ENCODE data around the gene SLC9A3.

The SLC9A3 gene

DNA sequence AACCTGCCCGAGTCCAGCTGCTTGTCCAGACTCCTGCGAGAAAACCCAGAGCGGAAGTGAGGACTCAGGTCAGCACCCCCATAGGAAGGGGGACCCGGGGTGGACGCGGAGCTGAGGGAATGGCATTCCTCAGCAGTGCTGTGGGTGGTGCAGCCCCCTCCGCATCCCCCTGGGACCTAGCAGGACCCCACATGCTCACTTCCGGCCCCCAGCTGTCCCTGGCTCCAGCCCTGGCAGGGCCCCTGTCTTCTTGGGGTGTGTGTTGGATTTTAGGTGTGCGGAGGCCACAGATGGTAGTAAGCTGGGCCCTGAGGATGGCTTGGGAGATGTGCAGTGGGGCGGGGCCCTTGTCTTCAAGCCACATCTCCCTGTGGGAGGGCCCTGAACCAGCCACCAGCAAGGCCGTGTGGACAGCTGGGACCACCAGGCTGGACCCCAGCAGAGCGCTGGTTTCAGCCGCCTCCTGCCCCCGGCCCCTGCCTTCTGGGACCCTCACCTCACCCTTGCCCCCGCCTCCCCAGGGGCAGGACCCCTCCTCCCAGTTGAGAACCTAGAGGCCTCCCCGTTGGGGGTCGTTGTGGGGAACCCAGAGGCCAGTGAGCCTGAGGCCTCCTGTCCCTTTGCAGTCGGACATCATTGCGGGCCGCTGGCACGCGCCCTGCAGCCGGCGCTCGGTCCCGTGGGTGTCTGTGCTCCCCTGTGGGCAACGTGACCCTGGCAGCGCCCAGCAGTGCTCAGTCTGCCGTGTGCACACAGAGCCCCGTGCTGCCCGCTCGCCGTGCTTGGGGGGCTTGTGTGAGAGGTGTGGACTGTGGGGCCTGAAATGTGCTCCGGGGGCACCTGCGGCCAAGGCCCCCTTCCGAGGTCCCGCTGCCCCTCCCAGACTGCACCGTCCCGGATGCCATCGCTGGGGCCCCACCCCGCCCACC lies 10.8 kb upstream of the SLC9A3 start:
- FAIRE-seq = no peak
- no peak for TF ChIP-seq SPI1 (IDR thresholded peaks at IDR 0.05; ENCODE audit: low read depth, low read length)
- TF ChIP-seq POLR2AphosphoS5 (IDR thresholded peaks at IDR 0.05; ENCODE audit: low read depth, low read length) = no peak
- TF ChIP-seq TAF1 (IDR thresholded peaks at IDR 0.05; ENCODE audit: low read depth, low read length) = no peak
- TF ChIP-seq POU2F2 (IDR thresholded peaks at IDR 0.05; ENCODE audit: low read depth, low read length) = no peak
- TF ChIP-seq POLR2A (IDR thresholded peaks at IDR 0.05; ENCODE audit: low read depth, low read length) = no peak
- TF ChIP-seq PAX5 (IDR thresholded peaks at IDR 0.05; ENCODE audit: insufficient read depth, low read length, severe bottlenecking) = no peak
- no peak for DNase-seq (ENCODE audit: insufficient read length, low spot score)

- no peak for TF ChIP-seq PAX5 (IDR thresholded peaks at IDR 0.05; ENCODE audit: insufficient read depth, low read length, severe bottlenecking)
- FAIRE-seq = no peak
- DNase-seq (ENCODE audit: insufficient read length, low spot score) = no peak
Observed at GRCh38 chr5:533955-534742, 9.9 kb upstream of the SLC9A3 start.

GRCh38 chr5:533243-533954 lies 9.2 kb upstream of the SLC9A3 start:
- TF ChIP-seq TAF1 (IDR thresholded peaks at IDR 0.05; ENCODE audit: low read depth, low read length) = no peak
- TF ChIP-seq POU2F2 (IDR thresholded peaks at IDR 0.05; ENCODE audit: low read depth, low read length) = no peak
- TF ChIP-seq POLR2AphosphoS5 (IDR thresholded peaks at IDR 0.05; ENCODE audit: low read depth, low read length) = no peak
- TF ChIP-seq POLR2A (IDR thresholded peaks at IDR 0.05; ENCODE audit: low read depth, low read length) = no peak
- TF ChIP-seq PAX5 (IDR thresholded peaks at IDR 0.05; ENCODE audit: insufficient read depth, low read length, severe bottlenecking) = no peak
- TF ChIP-seq SPI1 (IDR thresholded peaks at IDR 0.05; ENCODE audit: low read depth, low read length) = no peak
- FAIRE-seq (no peak), DNase-seq (ENCODE audit: insufficient read length, low spot score) (no peak)

DNA sequence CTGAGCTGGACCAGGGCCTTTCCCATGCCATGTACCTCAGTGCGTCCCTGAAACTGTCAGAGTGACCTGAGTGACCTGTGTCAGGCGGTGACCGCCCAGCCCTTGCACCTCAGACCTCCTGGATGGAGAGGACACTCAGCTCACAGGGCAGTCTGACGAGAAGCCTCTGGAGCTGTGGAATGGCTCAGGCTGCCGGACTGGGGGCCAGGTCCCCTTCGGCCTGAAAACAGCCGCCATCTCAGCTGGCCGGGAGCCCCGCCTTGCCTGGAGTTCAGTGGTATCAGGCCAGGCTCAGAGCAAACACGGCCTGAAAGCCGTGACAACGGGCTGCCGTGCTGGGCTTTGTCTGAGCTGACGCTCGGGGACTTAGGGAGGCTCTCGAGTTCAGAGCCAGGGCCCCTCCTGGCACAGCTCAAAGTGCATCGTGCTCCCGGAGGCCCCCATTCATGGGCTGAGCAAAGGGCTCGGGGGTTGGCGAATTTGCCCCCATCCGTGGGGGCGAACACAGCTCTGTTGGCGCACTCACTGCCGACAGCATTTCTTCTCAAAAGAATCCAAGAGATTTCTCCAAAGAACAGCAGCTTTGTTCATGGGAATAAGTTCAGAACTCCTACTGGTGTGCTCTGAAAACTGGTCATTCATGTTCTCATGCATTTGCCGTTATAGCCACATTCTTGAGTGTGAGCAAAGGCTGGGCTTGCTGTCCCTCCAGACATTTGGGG lies 8.4 kb upstream of the SLC9A3 start:
- DNase-seq (ENCODE audit: insufficient read length, low spot score) (no peak), FAIRE-seq (no peak)
- TF ChIP-seq SPI1 (IDR thresholded peaks at IDR 0.05; ENCODE audit: low read depth, low read length) = no peak
- no peak for TF ChIP-seq PAX5 (IDR thresholded peaks at IDR 0.05; ENCODE audit: insufficient read depth, low read length, severe bottlenecking)
- no peak for TF ChIP-seq POLR2AphosphoS5 (IDR thresholded peaks at IDR 0.05; ENCODE audit: low read depth, low read length)
- no peak for TF ChIP-seq POLR2A (IDR thresholded peaks at IDR 0.05; ENCODE audit: low read depth, low read length)

GRCh38 chr5:531749-532315 lies 7.6 kb upstream of the SLC9A3 start:
- DNase-seq (ENCODE audit: insufficient read length, low spot score) = no peak
- FAIRE-seq = no peak
- TF ChIP-seq PAX5 (IDR thresholded peaks at IDR 0.05; ENCODE audit: insufficient read depth, low read length, severe bottlenecking) (no peak), SPI1 (IDR thresholded peaks at IDR 0.05; ENCODE audit: low read depth, low read length) (no peak)

- DNase-seq (ENCODE audit: insufficient read length, low spot score) (no peak), FAIRE-seq (no peak)
- TF ChIP-seq POU2F2 (IDR thresholded peaks at IDR 0.05; ENCODE audit: low read depth, low read length) (no peak), PAX5 (IDR thresholded peaks at IDR 0.05; ENCODE audit: insufficient read depth, low read length, severe bottlenecking) (no peak), POLR2AphosphoS5 (IDR thresholded peaks at IDR 0.05; ENCODE audit: low read depth, low read length) (no peak), TAF1 (IDR thresholded peaks at IDR 0.05; ENCODE audit: low read depth, low read length) (no peak), POLR2A (IDR thresholded peaks at IDR 0.05; ENCODE audit: low read depth, low read length) (no peak)
Observed at GRCh38 chr5:531101-531748, 7.0 kb upstream of the SLC9A3 start.

DNA sequence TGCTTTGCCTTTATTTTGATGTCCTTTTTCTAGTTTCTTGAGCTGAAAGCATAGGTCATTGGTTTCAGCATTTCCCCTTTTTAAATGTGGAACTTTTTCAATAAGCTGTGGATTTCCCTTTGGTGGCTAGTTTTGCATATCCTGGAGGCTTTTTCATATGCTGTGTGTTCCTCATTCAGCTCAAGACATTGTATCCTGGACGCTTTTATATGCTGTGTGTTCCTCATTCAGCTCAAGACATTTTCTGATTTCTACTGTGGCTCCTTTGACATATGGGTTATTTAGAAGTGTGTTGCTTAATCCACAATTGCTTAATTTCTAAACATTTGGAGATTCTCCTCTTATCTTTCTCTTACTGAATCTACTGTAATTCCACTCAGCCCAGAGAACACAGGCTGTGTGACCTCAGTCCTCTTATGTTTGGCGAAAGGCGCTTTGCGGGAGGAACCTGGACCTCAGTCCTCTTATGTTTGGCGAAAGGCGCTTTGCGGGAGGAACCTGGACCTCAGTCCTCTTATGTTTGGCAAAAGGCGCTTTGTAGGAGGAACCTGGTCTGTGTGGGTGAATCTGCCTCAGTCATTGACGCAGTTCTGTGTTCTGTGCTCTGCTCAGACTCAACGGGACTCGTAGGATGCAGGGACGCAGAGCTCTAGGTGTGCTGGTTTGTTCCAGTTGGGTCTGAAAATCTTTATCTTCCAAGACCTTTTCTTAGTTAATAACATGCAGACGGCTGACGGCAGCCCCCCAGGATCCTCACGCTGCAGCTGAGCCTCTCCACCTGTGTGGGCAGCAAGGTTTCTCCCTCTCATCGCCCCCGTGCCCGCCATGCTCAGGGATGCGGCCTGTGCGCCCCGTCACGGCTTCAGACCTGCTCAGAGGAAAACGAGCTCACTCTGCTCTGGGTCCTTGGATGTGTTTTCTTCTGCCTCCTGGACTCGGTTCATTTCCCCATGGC lies 6.0 kb upstream of the SLC9A3 start:
- FAIRE-seq = peak; percentile 69
- no peak for DNase-seq (ENCODE audit: insufficient read length, low spot score)
- TF ChIP-seq POLR2AphosphoS5 (IDR thresholded peaks at IDR 0.05; ENCODE audit: low read depth, low read length) = no peak
- TF ChIP-seq POU2F2 (IDR thresholded peaks at IDR 0.05; ENCODE audit: low read depth, low read length) = 0 out of 2 replicates have a peak, but pooled peaks have one; percentile 33
- TF ChIP-seq SPI1 (IDR thresholded peaks at IDR 0.05; ENCODE audit: low read depth, low read length) = peak; percentile 87
